GM18511 (cell line): ENCODE measurements around the gene CCDC85A.

Source experiments
- ATAC-seq: cut with Tn5 transposase; IDR thresholded peaks from one replicate; pipeline ENCODE4 v1.9.1; 2021; ENCODE audit warnings: mild to moderate bottlenecking, moderate library complexity; ENCODE audit not compliant: unreplicated experiment

Gene CCDC85A

GRCh38 chr2:56192664-56193305 is 9.0 kb downstream of the CCDC85A start:
- ATAC-seq: no peak

DNA sequence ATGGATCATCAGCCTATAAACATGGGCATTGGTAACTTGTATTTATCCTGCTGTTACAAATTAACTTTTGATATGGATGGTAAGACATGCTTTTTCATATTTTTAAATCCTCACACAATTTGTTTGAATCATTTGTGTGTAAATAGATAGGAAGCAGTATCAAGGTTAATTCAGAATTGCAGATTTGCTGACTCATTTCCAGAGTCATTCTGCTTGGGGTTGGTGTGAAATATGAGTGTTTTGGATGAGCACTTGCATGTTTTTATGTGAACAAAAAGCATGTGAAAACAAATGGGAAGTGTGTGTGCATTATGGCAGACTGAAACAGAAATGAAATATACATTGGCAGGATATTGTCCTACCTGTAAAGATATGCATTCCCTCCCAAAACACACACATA is 11.8 kb downstream of the CCDC85A start:
- no peak for ATAC-seq

GRCh38 chr2:56197816-56198215 is 14.0 kb downstream of the CCDC85A start:
- ATAC-seq: no peak

GRCh38 chr2:56198936-56199335 is 15.1 kb downstream of the CCDC85A start:
- no peak for ATAC-seq

DNA sequence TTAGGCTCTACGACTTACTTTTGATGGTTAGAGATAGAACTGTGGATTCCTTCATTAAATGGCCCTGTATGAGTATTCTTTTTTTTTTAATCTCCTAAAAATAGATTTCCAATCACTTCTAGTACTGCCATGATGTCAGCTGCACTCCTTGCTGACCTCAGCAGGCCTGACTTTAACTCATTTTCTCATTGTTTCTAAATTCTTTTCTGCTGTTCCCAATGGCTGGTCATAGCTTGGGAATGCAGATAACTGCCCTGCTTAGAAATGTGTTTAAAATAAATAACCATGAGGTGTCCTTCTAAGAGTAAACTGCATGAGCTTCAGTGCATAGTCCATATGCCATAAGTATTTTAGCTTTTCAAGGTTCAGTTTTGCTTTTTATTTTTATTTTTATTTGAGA is 15.7 kb downstream of the CCDC85A start:
- no peak for ATAC-seq

GRCh38 chr2:56202381-56203121 is 18.8 kb downstream of the CCDC85A start:
- no peak for ATAC-seq

GRCh38 chr2:56204556-56204955 is 20.8 kb downstream of the CCDC85A start:
- ATAC-seq: no peak

- no peak for ATAC-seq
These were observed 22.5 kb downstream of the CCDC85A start for GRCh38 chr2:56206250-56206649.

DNA sequence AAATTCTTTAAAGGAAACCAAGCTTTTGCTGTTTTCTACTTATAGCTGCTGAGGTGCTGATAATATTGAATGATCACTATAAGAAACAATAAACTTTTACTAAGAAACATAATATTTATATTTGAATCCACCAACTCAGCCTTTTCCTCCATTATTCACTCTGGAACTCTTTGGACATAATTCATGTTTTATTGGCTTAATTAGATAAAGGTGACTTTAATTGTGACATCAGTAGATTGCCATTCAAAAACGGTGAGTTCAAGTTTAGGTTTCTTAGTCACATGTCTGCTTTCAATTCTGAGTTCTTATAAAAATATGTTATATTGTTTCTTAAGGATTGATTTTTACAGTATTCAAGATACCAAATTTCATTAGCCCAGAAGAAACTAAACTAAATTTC is 24.0 kb downstream of the CCDC85A start:
- ATAC-seq: no peak

DNA sequence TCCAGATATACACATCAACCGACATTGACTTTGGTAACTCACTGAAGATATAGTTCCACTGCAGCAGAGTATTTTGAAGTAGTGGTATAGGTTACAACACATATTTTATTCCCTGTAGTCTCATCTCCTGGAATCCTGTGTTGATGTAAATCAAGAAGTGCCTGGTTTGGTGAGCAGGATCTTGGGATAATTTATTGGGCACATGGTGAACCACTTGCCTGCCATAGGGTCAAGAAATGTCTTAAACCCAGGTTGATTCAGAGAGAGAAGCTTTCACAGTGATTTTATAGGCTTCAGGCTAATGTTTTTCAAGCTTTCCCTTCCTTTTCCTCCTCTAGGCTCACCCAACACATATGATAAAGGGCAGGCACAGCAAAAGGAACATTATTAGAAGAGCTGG is 24.6 kb downstream of the CCDC85A start:
- no peak for ATAC-seq

DNA sequence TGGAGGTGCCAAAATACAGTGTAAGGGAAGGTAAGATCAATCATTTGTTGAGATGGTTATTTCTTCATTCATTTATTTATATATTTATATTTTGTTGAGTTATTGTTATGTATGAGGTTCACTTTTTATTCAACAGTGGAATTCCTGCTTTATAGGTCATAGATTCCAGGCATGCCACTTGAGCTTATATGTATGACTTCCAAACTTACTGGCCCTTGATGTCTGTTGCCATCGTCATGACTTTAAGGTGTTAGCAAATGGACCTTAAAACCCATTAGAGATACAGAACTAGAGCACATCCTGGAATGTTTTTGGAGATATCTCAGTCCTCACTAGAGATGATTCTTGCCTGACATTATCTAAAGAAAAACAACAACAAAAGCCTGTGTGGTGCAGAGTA is 25.9 kb downstream of the CCDC85A start:
- ATAC-seq: no peak

- no peak for ATAC-seq
These were observed 26.5 kb downstream of the CCDC85A start for GRCh38 chr2:56210291-56210690.

DNA sequence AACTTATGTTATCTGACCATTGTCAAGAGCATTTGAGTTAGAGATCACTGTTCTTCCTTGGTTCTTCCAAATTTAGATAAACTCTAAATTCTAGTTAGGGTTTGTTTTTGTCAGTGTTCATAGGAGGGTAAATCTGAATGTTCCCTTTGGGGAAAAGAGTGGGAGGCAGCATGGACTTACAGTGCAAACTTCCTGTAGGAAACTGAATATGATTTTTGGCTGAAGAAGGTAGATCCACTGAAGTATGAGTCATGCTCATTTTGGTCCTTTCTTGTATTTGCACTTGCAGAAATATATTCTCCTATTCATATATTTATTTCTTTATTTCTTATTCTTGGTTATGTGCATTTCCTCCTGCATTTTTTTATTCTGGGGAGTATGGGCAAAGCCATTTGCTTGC is 27.3 kb downstream of the CCDC85A start:
- no peak for ATAC-seq

DNA sequence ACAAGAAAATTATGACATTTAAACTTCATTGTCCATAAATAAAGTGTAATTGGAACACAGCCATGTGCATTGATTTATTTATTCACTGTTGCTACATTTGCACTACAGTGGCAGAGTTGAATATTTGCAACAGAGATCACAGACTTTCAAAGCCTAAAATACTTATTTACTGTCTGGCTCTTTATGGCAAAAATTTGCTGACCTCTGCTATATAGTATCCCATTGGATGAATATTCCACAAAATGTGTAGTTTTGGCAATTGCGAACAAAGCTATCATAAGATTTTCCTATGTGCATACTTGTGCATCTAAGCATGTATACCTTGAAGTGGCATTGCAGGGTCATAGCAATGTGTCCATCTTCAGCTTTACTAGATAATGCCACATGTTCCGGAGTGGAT is 32.1 kb downstream of the CCDC85A start:
- no peak for ATAC-seq

GRCh38 chr2:56217106-56217505 is 33.3 kb downstream of the CCDC85A start:
- no peak for ATAC-seq

DNA sequence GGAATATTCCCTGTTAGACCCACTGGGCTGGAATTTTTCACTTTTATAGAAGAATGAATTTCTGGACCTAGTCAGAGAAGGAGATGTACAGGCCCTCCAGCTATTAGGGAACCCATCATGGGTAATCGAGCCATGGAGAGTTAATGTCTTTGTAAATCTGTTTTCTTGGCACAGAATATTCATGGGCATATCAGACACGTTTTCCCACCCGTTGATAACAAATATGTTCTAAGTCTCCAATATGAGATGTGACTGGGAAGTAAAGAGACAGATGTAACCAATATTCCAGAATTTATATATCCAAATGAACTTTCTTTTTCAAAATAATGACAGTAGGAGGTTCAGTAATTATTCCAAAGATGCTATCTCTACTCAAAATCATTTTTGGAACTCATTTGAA is 38.7 kb downstream of the CCDC85A start:
- ATAC-seq: no peak

- no peak for ATAC-seq
These were observed 40.5 kb downstream of the CCDC85A start for GRCh38 chr2:56224316-56224715.

DNA sequence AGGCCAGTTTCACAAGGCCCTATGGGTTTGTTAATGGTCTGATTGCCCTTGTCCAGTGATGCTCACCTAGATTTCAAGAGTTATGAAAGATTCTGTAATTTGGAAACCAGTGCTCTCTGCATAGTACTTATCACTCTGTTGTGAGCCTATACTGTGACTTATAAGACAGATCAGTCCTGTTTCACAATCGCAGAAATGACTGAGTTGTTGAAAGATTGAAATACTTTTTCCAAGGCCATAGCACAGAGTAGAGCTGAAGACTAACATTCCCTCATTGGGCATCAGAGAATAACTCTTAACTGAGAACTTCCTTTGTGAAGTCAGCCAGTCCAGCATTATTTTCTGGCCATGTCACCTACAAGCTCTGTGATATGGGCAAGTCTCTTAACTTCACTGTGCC is 44.0 kb downstream of the CCDC85A start:
- no peak for ATAC-seq

GRCh38 chr2:56229397-56230060 is 45.7 kb downstream of the CCDC85A start:
- ATAC-seq: no peak

GRCh38 chr2:56230156-56230555 is 46.4 kb downstream of the CCDC85A start:
- no peak for ATAC-seq

GRCh38 chr2:56231361-56231760 is 47.6 kb downstream of the CCDC85A start:
- ATAC-seq: no peak

DNA sequence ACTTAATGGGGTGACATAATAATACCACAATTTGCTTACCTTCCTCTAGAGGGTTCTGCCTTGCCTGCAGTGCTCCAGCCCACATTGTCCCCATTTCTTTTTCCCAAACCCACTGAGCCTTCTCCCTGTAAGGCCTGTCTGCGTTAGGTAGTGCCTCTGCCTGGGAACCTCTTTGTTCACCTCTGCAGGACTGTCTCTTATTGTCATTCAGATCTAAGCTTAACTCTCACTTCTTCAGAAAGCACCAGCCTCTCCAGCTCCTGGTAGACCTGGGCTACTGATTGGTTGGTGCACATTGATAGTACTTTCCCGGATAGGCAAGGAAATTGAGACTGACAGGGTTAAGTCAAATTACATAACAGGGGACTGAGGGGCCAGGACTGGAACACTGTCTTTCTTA is 49.1 kb downstream of the CCDC85A start:
- no peak for ATAC-seq
